ENCODE data around the gene STK11. TPM values are rescaled to one million over a fixed set of nuclear protein-coding genes. Genes with fewer than 3 reads are reported as not detected.

The STK11 gene
- total RNA-seq, 2 experiments from 2014 or later, result 65.1 to 66.1 TPM

GRCh38 chr19:1275976-1276627 is 70.5 kb downstream of the STK11 start:
- Mint-ChIP-seq H3K4me3 (peak overlapping the region; percentile 87), H3K27ac (peak overlapping the region; percentile 94), H3K27me3 (ENCODE audit: low read depth) (no peaks in the 10 kb centered on the region), H3K36me3 (ENCODE audit: low read depth) (peaks cover 52% of the 10 kb centered on the region), H3K4me1 (ENCODE audit: low read depth) (peaks cover 49% of the 10 kb centered on the region), H3K9me3 (no peaks in the 10 kb centered on the region)
- CTCF ChIA-PET, result interaction anchor here (1.6 kb wide), 1 partner anchor 32 kb away, joined by 8 read pairs; no protein-coding TSS in a partner anchor
- intact Hi-C loops (cut with micrococcal nuclease), result loop anchor here (1.0 to 10.0 kb wide), 7 partner anchors 81 to 319 kb away; partner anchors contain the start of genes ADAMTSL5, DAZAP1, MBD3 and NDUFS7
- DNase-seq, result no peak

GRCh38 chr19:1276628-1277022 is 71.0 kb downstream of the STK11 start:
- Mint-ChIP-seq H3K9me3 (no peaks in the 10 kb centered on the region), H3K4me1 (ENCODE audit: low read depth) (peaks cover 44% of the 10 kb centered on the region), H3K4me3 (peak overlapping the region; percentile 87), H3K27me3 (ENCODE audit: low read depth) (no peaks in the 10 kb centered on the region), H3K27ac (peak overlapping the region; percentile 94), H3K36me3 (ENCODE audit: low read depth) (peaks cover 47% of the 10 kb centered on the region)
- CTCF ChIA-PET, result no interaction called here
- DNase-seq, result peak; percentile 39
- intact Hi-C loops (cut with micrococcal nuclease), result loop anchor here (2.0 to 10.0 kb wide), 4 partner anchors 81 to 318 kb away; partner anchors contain the start of genes ADAMTSL5 and MBD3

GRCh38 chr19:1277061-1277460 is 71.5 kb downstream of the STK11 start:
- CTCF ChIA-PET, result interaction anchor here (0.7 to 1.0 kb wide), 2 partner anchors 10 to 33 kb away, joined by 4 read pairs; no protein-coding TSS in a partner anchor
- Mint-ChIP-seq H3K27ac (peak overlapping the region; percentile 94), H3K4me3 (peak overlapping the region; percentile 87), H3K36me3 (ENCODE audit: low read depth) (peaks cover 42% of the 10 kb centered on the region), H3K27me3 (ENCODE audit: low read depth) (no peaks in the 10 kb centered on the region), H3K9me3 (no peaks in the 10 kb centered on the region), H3K4me1 (ENCODE audit: low read depth) (peaks cover 40% of the 10 kb centered on the region)
- intact Hi-C loops (cut with micrococcal nuclease), result loop anchor here (2.0 to 10.0 kb wide), 4 partner anchors 80 to 318 kb away; partner anchors contain the start of genes ADAMTSL5 and MBD3
- DNase-seq, result no peak

Other genes with a start within 250 kb of the STK11 start
- gene WDR18, start 221.4 kb upstream of the STK11 start, total RNA-seq, result 10 to 100 TPM; 77.8 to 82.0 TPM
- under 1 TPM in 1 of 2 experiments, not detected in 1; 0.10 TPM for gene GRIN3B, start 205.4 kb upstream of the STK11 start, total RNA-seq
- gene TMEM259, start 184.7 kb upstream of the STK11 start, total RNA-seq, result 100 to 1,000 TPM; 105 to 109 TPM
- not detected for gene RNU6-2, start 184.3 kb upstream of the STK11 start, total RNA-seq
- gene CNN2, start 179.2 kb upstream of the STK11 start, total RNA-seq, result 100 to 1,000 TPM; 104 TPM
- 10 to 100 TPM; 24.4 to 30.1 TPM for gene ABCA7, start 165.7 kb upstream of the STK11 start, total RNA-seq
- 100 to 1,000 TPM; 123 to 136 TPM for gene ARHGAP45, start 138.6 kb upstream of the STK11 start, total RNA-seq
- gene POLR2E, start 110.4 kb upstream of the STK11 start, total RNA-seq, result 100 to 1,000 TPM; 238 to 258 TPM
- gene GPX4, start 101.8 kb upstream of the STK11 start, total RNA-seq, result 100 to 1,000 TPM; 244 to 253 TPM
- 100 to 1,000 TPM; 112 to 117 TPM for gene SBNO2, start 31.5 kb upstream of the STK11 start, total RNA-seq
- gene CBARP, start 32.2 kb downstream of the STK11 start, total RNA-seq, result 1 to 10 TPM in 1 of 2 experiments, under 1 TPM in 1; 0.77 to 1.1 TPM
- 100 to 1,000 TPM; 153 TPM for gene ATP5F1D, start 36.0 kb downstream of the STK11 start, total RNA-seq
- gene MIDN, start 42.8 kb downstream of the STK11 start, total RNA-seq, result 10 to 100 TPM; 50.1 to 52.9 TPM
- gene CIRBP, start 63.6 kb downstream of the STK11 start, total RNA-seq, result 100 to 1,000 TPM; 167 to 183 TPM
- 10 to 100 TPM; 62.8 to 65.3 TPM for gene FAM174C, start 69.8 kb downstream of the STK11 start, total RNA-seq
- gene EFNA2, start 80.1 kb downstream of the STK11 start, total RNA-seq, result not detected
- gene NDUFS7, start 178.1 kb downstream of the STK11 start, total RNA-seq, result 100 to 1,000 TPM; 138 to 148 TPM
- 10 to 100 TPM; 23.5 to 25.0 TPM for gene GAMT, start 195.8 kb downstream of the STK11 start, total RNA-seq
- gene DAZAP1, start 201.8 kb downstream of the STK11 start, total RNA-seq, result 100 to 1,000 TPM; 253 to 265 TPM
- gene RPS15, start 232.6 kb downstream of the STK11 start, total RNA-seq, result 1,000 to 10,000 TPM; 1,902 to 1,906 TPM
- under 1 TPM; 0.07 to 0.12 TPM for gene APC2, start 244.3 kb downstream of the STK11 start, total RNA-seq

All from activated naive CD4-positive, alpha-beta T cell treated with anti-CD3 and anti-CD28 coated beads for 36 hours (primary cell).